HepG2 (cell line): ENCODE measurements around the gene CIAPIN1. TPM values are rescaled to one million over a fixed set of nuclear protein-coding genes. Genes with fewer than 3 reads are reported as not detected.

Source experiments
- CREB1 ChIP-seq, 2 experiments: fragments of 450-650 bp in 1 of 2; IDR thresholded peaks; 2 replicates each; pipeline ENCODE4 v1.6.1; 2016 to 2017; ENCODE audit warnings: control low read depth in 1 of 2, mild to moderate bottlenecking in 1 of 2, missing compliant biosample characterization in 1 of 2, missing genetic modification characterization in 1 of 2
- FOXO4 ChIP-seq: sonication (generic); formaldehyde crosslinking; conservative IDR thresholded peaks from 2 replicates; pipeline ENCODE4 v1.8.1; 2023; ENCODE audit warnings: missing genetic modification reagents
- GPN1 ChIP-seq: sonication (generic); formaldehyde crosslinking; IDR thresholded peaks from 2 replicates; pipeline ENCODE4 v1.5.1; 2020; ENCODE audit warnings: missing genetic modification reagents, borderline replicate concordance
- HIVEP1 ChIP-seq: sonication (generic); formaldehyde crosslinking; IDR thresholded peaks from 2 replicates; pipeline ENCODE4 v1.4.0; 2020; ENCODE audit warnings: mild to moderate bottlenecking, missing genetic modification reagents
- HMGXB3 ChIP-seq: sonication (generic); formaldehyde crosslinking; IDR thresholded peaks from 2 replicates; pipeline ENCODE4 v1.4.0; 2020; ENCODE audit warnings: missing genetic modification reagents, borderline replicate concordance
- HMGXB4 ChIP-seq, 2 experiments: sonication (generic) in 1 of 2; formaldehyde crosslinking in 1 of 2; IDR thresholded peaks; 2 replicates each; pipeline versions ENCODE4 v1.4.0 to v1.6.1; 2018 to 2020; ENCODE audit warnings: missing genetic modification reagents in 2 of 2, borderline replicate concordance in 1 of 2, low read depth in 1 of 2, mild to moderate bottlenecking in 1 of 2, missing biosample characterization in 1 of 2
- MATR3 ChIP-seq: sonication (generic); formaldehyde crosslinking; IDR thresholded peaks from 2 replicates; pipeline ENCODE4 v1.4.0; 2020; ENCODE audit warnings: missing genetic modification reagents
- MEIS2 ChIP-seq: sonication (generic); formaldehyde crosslinking; IDR thresholded peaks from 2 replicates; pipeline ENCODE4 v1.9.0; 2021; ENCODE audit warnings: mild to moderate bottlenecking, missing genetic modification reagents
- NKX3-1 ChIP-seq: sonication (generic); formaldehyde crosslinking; IDR thresholded peaks from 2 replicates; pipeline ENCODE4 v1.5.0; 2020; ENCODE audit warnings: missing genetic modification reagents
- RBFOX2 ChIP-seq: fragments of 200-400 bp; formaldehyde crosslinking; IDR thresholded peaks from 2 replicates; pipeline ENCODE4 v1.6.1; 2017; ENCODE audit warnings: low read depth, mild to moderate bottlenecking, low read length
- RFX1 ChIP-seq: fragments of 450-650 bp; IDR thresholded peaks from 2 replicates; pipeline ENCODE4 v1.6.1; 2017
- RORA ChIP-seq: sonication (generic); formaldehyde crosslinking; IDR thresholded peaks from 2 replicates; pipeline ENCODE4 v1.5.0; 2020; ENCODE audit warnings: mild to moderate bottlenecking, missing genetic modification reagents, moderate library complexity
- SPEN ChIP-seq: sonication (generic); formaldehyde crosslinking; IDR thresholded peaks from 2 replicates; pipeline ENCODE4 v1.5.1; 2020; ENCODE audit warnings: low read depth, mild to moderate bottlenecking, missing genetic modification reagents
- U2AF2 ChIP-seq: fragments of 200-400 bp; formaldehyde crosslinking; IDR thresholded peaks from 2 replicates; pipeline ENCODE4 v1.6.1; 2017; ENCODE audit warnings: low read depth, mild to moderate bottlenecking, low read length
- ZNF256 ChIP-seq: sonication (generic); formaldehyde crosslinking; conservative IDR thresholded peaks from 2 replicates; pipeline ENCODE4 v1.4.0; 2020; ENCODE audit warnings: missing genetic modification reagents
- ZNF292 ChIP-seq: sonication (generic); formaldehyde crosslinking; IDR thresholded peaks from 2 replicates; pipeline ENCODE4 v1.8.1; 2022; ENCODE audit warnings: mild to moderate bottlenecking, low read depth, missing genetic modification reagents, borderline replicate concordance
- ZNF512B ChIP-seq: sonication (generic); formaldehyde crosslinking; IDR thresholded peaks from 2 replicates; pipeline ENCODE4 v1.5.1; 2020; ENCODE audit warnings: missing genetic modification reagents, mild to moderate bottlenecking, borderline replicate concordance
- ZNF564 ChIP-seq: sonication (generic); formaldehyde crosslinking; IDR thresholded peaks from 2 replicates; pipeline ENCODE4 v1.8.1; 2023; ENCODE audit warnings: mild to moderate bottlenecking, missing genetic modification reagents
- polyA plus RNA-seq, 8 experiments: library from polyadenylated mRNA; depleted of rRNA in 3 of 8; stranded (reverse) in 7 of 8; unstranded in 1 of 8; fragments of >200 nt; fragmentation: Illumina TruSeq in 4 of 8; extraction: Trizol in 4 of 8; gene quantifications; 2 replicates each; pipeline versions ENCODE4 v1.2.1 to v1.2.3, GENCODE V29; 2011 to 2016; ENCODE audit warnings: low read depth in 4 of 8, missing spikeins in 1 of 8, mixed read lengths in 1 of 8; ENCODE audit not compliant: insufficient read depth in 1 of 8
- total RNA-seq, 5 experiments: library from RNA; depleted of rRNA; stranded (reverse); fragments of >200 nt; fragmentation: Illumina TruSeq; extraction: Trizol; gene quantifications; 2 replicates each; pipeline ENCODE4 v1.2.3, GENCODE V29; 2016; ENCODE audit warnings: low read depth in 1 of 5

The CIAPIN1 gene
- total and polyA plus RNA-seq, 2 of the 13 experiments (the other 11 are each of a cell fraction or from before 2014, with no cell fraction given) = 69.3 to 89.7 TPM

GRCh38 chr16:57471852-57472664 is 24.9 kb upstream of the CIAPIN1 start (continued):
- TF ChIP-seq HMGXB4 (CRISPR knock-in tag; IDR thresholded peaks at IDR 0.05; ENCODE audit: borderline replicate concordance in 1 of 2, low read depth in 1 of 2) (no peak; a peak in 1 of 4 replicates), ZNF564 (CRISPR knock-in tag) (no peak), MATR3 (no peak), GPN1 (CRISPR knock-in tag) (no peak), RORA (CRISPR knock-in tag) (no peak), SPEN (peak; percentile 64), U2AF2 (no peak), HMGXB3 (peak; percentile 33; the same call in 1 of the 2 replicates), NKX3-1 (CRISPR knock-in tag) (0 out of 2 replicates have a peak, but pooled peaks have one; percentile 70), MEIS2 (CRISPR knock-in tag) (peak; percentile 58; the same call in 1 of the 2 replicates), RBFOX2 (no peak), RFX1 (no peak), ZNF292 (CRISPR knock-in tag) (0 out of 2 replicates have a peak, but pooled peaks have one; percentile 17), FOXO4 (CRISPR knock-in tag) (no peak), CREB1 (IDR thresholded peaks at IDR 0.05) (peak; percentile 72), CREB1 (CRISPR knock-in tag; IDR thresholded peaks at IDR 0.05) (peak; percentile 84), ZNF256 (CRISPR knock-in tag) (no peak), ZNF512B (CRISPR knock-in tag) (no peak), HIVEP1 (CRISPR knock-in tag) (0 out of 2 replicates have a peak, but pooled peaks have one; percentile 48)
